HFFc6 (cell line): ENCODE measurements around the gene KSR2. TPM values are rescaled to one million over a fixed set of nuclear protein-coding genes. Genes with fewer than 3 reads are reported as not detected.

Experiments
- DNase-seq: peaks from one replicate; pipeline ENCODE4 v3.0.0-alpha.2; 2018
- H3K27ac Mint-ChIP-seq: 2 replicates; pipeline ENCODE4 v1.8.0; 2020; ENCODE audit warnings: mild to moderate bottlenecking, mixed read lengths
- H3K27me3 Mint-ChIP-seq: 2 replicates; pipeline ENCODE4 v1.8.0; 2021; ENCODE audit warnings: mild to moderate bottlenecking, moderate library complexity, mixed read lengths; ENCODE audit not compliant: insufficient read depth
- H3K36me3 Mint-ChIP-seq: 2 replicates; pipeline ENCODE4 v1.8.0; 2021; ENCODE audit warnings: low read depth, mixed read lengths
- H3K4me1 Mint-ChIP-seq: 2 replicates; pipeline ENCODE4 v1.8.0; 2020; ENCODE audit warnings: low read depth, mixed read lengths
- H3K4me3 Mint-ChIP-seq: 2 replicates; pipeline ENCODE4 v1.8.0; 2020; ENCODE audit warnings: mild to moderate bottlenecking, moderate library complexity, mixed read lengths
- H3K9me3 Mint-ChIP-seq: 2 replicates; pipeline ENCODE4 v1.8.0; 2020; ENCODE audit warnings: mild to moderate bottlenecking, mixed read lengths
- CTCF ChIP-seq: fragments of 200-600 bp; sonication (generic); IDR thresholded peaks from 2 replicates; pipeline ENCODE4 v1.5.0; 2021; ENCODE audit warnings: antibody characterized with exemption, mild to moderate bottlenecking
- total RNA-seq, 6 experiments: library from RNA; stranded (reverse); fragmentation: NEBNext Ultra II Directional; extraction: Animal tissue kit (Norgen Biotek cat#: 25700); gene quantifications; 2 replicates in 1 of 6; 3 replicates in 5 of 6; pipeline ENCODE4 v1.2.3, GENCODE V29; 2021

The KSR2 gene
- total RNA-seq, 6 experiments from 2014 or later: 0.09 to 0.22 (median 0.12) TPM; not detected in 2

- Mint-ChIP-seq H3K4me1 (no peaks in the 10 kb centered on the region), H3K27me3 (peaks cover 9% of the 10 kb centered on the region), H3K36me3 (no peaks in the 10 kb centered on the region), H3K9me3 (peaks cover 4% of the 10 kb centered on the region; the same call in 1 of the 2 replicates), H3K4me3 (no peak overlapping the region), H3K27ac (no peak overlapping the region)
- peak; percentile 38 for DNase-seq
- peak; percentile 97 for TF ChIP-seq CTCF
Measured at GRCh38 chr12:117850048-117850447, 118.7 kb downstream of the KSR2 start.

- H3K4me3 Mint-ChIP-seq: no peak overlapping the region
- peaks cover 9% of the 10 kb centered on the region for H3K9me3 Mint-ChIP-seq
- H3K4me1 Mint-ChIP-seq: no peaks in the 10 kb centered on the region
- H3K27ac Mint-ChIP-seq: no peak overlapping the region
- TF ChIP-seq CTCF: no peak
- H3K27me3 Mint-ChIP-seq: peaks cover 16% of the 10 kb centered on the region
- H3K36me3 Mint-ChIP-seq: peaks cover 8% of the 10 kb centered on the region
- DNase-seq: no peak
Measured at GRCh38 chr12:117847371-117847770, 121.4 kb downstream of the KSR2 start.

- peaks cover 8% of the 10 kb centered on the region for H3K36me3 Mint-ChIP-seq
- no peak for DNase-seq
- H3K4me3 Mint-ChIP-seq: no peak overlapping the region
- peaks cover 9% of the 10 kb centered on the region for H3K9me3 Mint-ChIP-seq
- no peaks in the 10 kb centered on the region for H3K4me1 Mint-ChIP-seq
- H3K27me3 Mint-ChIP-seq: peaks cover 21% of the 10 kb centered on the region
- no peak for TF ChIP-seq CTCF
- H3K27ac Mint-ChIP-seq: no peak overlapping the region
Measured at GRCh38 chr12:117845271-117845904, 123.4 kb downstream of the KSR2 start.

- H3K27ac Mint-ChIP-seq: no peak overlapping the region
- H3K9me3 Mint-ChIP-seq: peaks cover 9% of the 10 kb centered on the region
- H3K4me3 Mint-ChIP-seq: no peak overlapping the region
- H3K36me3 Mint-ChIP-seq: peaks cover 8% of the 10 kb centered on the region
- TF ChIP-seq CTCF: no peak
- H3K4me1 Mint-ChIP-seq: no peaks in the 10 kb centered on the region
- H3K27me3 Mint-ChIP-seq: peaks cover 21% of the 10 kb centered on the region
- no peak for DNase-seq
Measured at GRCh38 chr12:117844114-117844830, 124.5 kb downstream of the KSR2 start.

GRCh38 chr12:117842630-117843029, 126.2 kb downstream of the KSR2 start:
- TF ChIP-seq CTCF: no peak
- Mint-ChIP-seq H3K9me3 (peaks cover 9% of the 10 kb centered on the region), H3K36me3 (peaks cover 8% of the 10 kb centered on the region), H3K27ac (no peak overlapping the region), H3K4me1 (no peaks in the 10 kb centered on the region), H3K4me3 (no peak overlapping the region), H3K27me3 (peaks cover 21% of the 10 kb centered on the region)
- no peak for DNase-seq
